GM21619 (cell line): ENCODE measurements around the gene PPP2R2C.

Experiments
- ATAC-seq: cut with Tn5 transposase; IDR thresholded peaks from one replicate; pipeline ENCODE4 v1.9.1; 2021; ENCODE audit not compliant: unreplicated experiment

The PPP2R2C gene

GRCh38 chr4:6316461-6317003 lies 155.9 kb downstream of the PPP2R2C start:
- ATAC-seq, result no peak

GRCh38 chr4:6313216-6313615 lies 159.2 kb downstream of the PPP2R2C start:
- no peak for ATAC-seq

GRCh38 chr4:6309777-6310176 lies 162.6 kb downstream of the PPP2R2C start:
- ATAC-seq, result no peak

- no peak for ATAC-seq
Measured at GRCh38 chr4:6308899-6309643, 163.3 kb downstream of the PPP2R2C start.

GRCh38 chr4:6307891-6308290 lies 164.5 kb downstream of the PPP2R2C start:
- no peak for ATAC-seq

- ATAC-seq, result no peak
Measured at GRCh38 chr4:6307230-6307629, 165.2 kb downstream of the PPP2R2C start.

GRCh38 chr4:6306299-6306698 lies 166.1 kb downstream of the PPP2R2C start:
- ATAC-seq, result no peak

- ATAC-seq, result no peak
Measured at GRCh38 chr4:6303943-6304342, 168.5 kb downstream of the PPP2R2C start.

GRCh38 chr4:6302869-6303268 lies 169.5 kb downstream of the PPP2R2C start:
- no peak for ATAC-seq

GRCh38 chr4:6301732-6302442 lies 170.5 kb downstream of the PPP2R2C start:
- no peak for ATAC-seq

GRCh38 chr4:6301051-6301731 lies 171.2 kb downstream of the PPP2R2C start:
- no peak for ATAC-seq

- ATAC-seq, result no peak
Measured at GRCh38 chr4:6300359-6300758, 172.1 kb downstream of the PPP2R2C start.

GRCh38 chr4:6299875-6300274 lies 172.5 kb downstream of the PPP2R2C start:
- no peak for ATAC-seq

GRCh38 chr4:6298852-6299251 lies 173.6 kb downstream of the PPP2R2C start:
- no peak for ATAC-seq

GRCh38 chr4:6298035-6298434 lies 174.4 kb downstream of the PPP2R2C start:
- ATAC-seq, result no peak

GRCh38 chr4:6297266-6297815 lies 175.1 kb downstream of the PPP2R2C start:
- no peak for ATAC-seq

- no peak for ATAC-seq
Measured at GRCh38 chr4:6296026-6296425, 176.4 kb downstream of the PPP2R2C start.

GRCh38 chr4:6295495-6295894 lies 176.9 kb downstream of the PPP2R2C start:
- ATAC-seq, result no peak

GRCh38 chr4:6294705-6295421 lies 177.6 kb downstream of the PPP2R2C start:
- ATAC-seq, result no peak

- ATAC-seq, result no peak
Measured at GRCh38 chr4:6293661-6294060, 178.8 kb downstream of the PPP2R2C start.

GRCh38 chr4:6293097-6293445 lies 179.3 kb downstream of the PPP2R2C start:
- no peak for ATAC-seq
